ENCODE measurements around the gene ADIPOQ.
"Not testable (repeated sequence)": the region's sequence is repeated elsewhere in the genome, so short reads cannot be mapped to it uniquely, and the experiment has no call there.

The ADIPOQ gene

DNA sequence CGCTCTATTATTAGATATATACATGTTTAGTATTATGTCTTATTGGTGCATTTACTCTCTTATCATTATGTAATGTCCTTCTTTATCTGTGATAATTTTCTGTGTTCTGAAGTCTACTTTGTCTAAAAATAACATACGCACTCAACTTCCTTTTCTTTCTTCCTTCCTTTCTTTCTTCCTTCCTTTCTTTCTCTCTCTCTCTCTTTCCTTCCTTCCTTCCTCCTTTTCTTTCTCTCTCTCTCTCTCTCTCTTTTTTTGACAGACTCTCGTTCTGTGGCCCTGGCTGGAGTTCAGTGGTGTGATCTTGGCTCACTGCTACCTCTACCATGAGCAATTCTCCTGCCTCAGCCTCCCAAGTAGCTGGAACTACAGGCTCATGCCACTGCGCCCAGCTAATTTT, 15.2 kb downstream of the ADIPOQ start:
- no peaks in the 10 kb centered on the region for H3K9me2 ChIP-seq (ENCODE audit: low read depth, low read length)
- no peaks in the 10 kb centered on the region; the same call in 1 of the 2 replicates for H3K36me3 ChIP-seq (ENCODE audit: insufficient read depth, low read length)
- no peak overlapping the region for H3K9ac ChIP-seq (ENCODE audit: low read length)
- no peak overlapping the region for H3K27ac ChIP-seq (ENCODE audit: low read depth, low read length, poor library complexity, severe bottlenecking)
- no peaks in the 10 kb centered on the region for H4K20me1 ChIP-seq (ENCODE audit: insufficient read depth, low read length)
- no peak overlapping the region for H3K4me3 ChIP-seq (ENCODE audit: low read depth, low read length, poor library complexity, severe bottlenecking)
- no peaks in the 10 kb centered on the region for H3F3A ChIP-seq (ENCODE audit: insufficient read depth, low read length)
- H3K27me3 ChIP-seq (ENCODE audit: insufficient read depth, low read length), result no peaks in the 10 kb centered on the region
- TF ChIP-seq, protein P1, sequence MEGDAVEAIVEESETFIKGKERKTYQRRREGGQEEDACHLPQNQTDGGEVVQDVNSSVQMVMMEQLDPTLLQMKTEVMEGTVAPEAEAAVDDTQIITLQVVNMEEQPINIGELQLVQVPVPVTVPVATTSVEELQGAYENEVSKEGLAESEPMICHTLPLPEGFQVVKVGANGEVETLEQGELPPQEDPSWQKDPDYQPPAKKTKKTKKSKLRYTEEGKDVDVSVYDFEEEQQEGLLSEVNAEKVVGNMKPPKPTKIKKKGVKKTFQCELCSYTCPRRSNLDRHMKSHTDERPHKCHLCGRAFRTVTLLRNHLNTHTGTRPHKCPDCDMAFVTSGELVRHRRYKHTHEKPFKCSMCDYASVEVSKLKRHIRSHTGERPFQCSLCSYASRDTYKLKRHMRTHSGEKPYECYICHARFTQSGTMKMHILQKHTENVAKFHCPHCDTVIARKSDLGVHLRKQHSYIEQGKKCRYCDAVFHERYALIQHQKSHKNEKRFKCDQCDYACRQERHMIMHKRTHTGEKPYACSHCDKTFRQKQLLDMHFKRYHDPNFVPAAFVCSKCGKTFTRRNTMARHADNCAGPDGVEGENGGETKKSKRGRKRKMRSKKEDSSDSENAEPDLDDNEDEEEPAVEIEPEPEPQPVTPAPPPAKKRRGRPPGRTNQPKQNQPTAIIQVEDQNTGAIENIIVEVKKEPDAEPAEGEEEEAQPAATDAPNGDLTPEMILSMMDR (IDR thresholded peaks at IDR 0.05; ENCODE audit: low read length), result no peak
- TF ChIP-seq EZH2 (IDR thresholded peaks at IDR 0.05; ENCODE audit: borderline replicate concordance, low read length), result no peak
- H3K4me2 ChIP-seq (ENCODE audit: low read length), result no peak overlapping the region
- no peaks in the 10 kb centered on the region for H3K4me1 ChIP-seq (ENCODE audit: insufficient read depth, low read length, severe bottlenecking)
- H2AFZ ChIP-seq (ENCODE audit: low read length), result no peak overlapping the region
- H3K9me3 ChIP-seq (ENCODE audit: low read length), result 0 out of 2 replicates have a peak, but pooled peaks cover 3% of the 10 kb centered on the region
- H3K79me2 ChIP-seq (ENCODE audit: insufficient read depth, low read length), result no peaks in the 10 kb centered on the region

DNA sequence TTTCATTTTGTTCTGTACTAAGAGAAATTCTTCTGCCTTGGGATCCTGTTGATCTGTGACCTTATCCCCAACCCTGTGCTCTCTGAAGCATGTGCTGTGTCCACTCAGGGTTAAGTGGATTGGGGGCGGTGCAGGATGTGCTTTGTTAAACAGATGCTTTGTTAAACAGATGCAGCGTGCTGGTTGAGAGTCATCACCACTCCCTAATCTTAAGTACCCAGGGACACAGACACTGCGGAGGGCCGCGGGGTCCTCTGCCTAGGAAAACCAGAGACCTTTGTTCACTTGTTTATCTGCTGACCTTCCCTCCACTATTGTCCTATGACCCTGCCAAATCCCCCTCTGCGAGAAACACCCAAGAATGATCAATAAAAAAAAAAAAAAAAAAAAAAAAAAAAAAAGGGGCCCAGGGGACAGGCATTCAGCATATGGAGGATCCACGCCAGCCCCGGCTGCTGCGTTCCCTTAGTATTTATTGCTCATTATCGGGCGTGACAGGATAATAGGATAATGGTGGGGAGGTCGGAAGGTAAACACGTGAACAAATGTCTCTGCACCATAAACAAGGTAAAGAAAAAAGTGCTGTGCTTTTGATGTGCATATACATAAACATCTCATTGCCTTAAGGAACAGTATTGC, 22.8 kb downstream of the ADIPOQ start:
- not testable (repeated sequence) for H3K4me1 ChIP-seq (ENCODE audit: insufficient read depth, low read length, severe bottlenecking); H3K9me3 ChIP-seq (ENCODE audit: low read length); H3K9me2 ChIP-seq (ENCODE audit: low read depth, low read length); H3K4me3 ChIP-seq (ENCODE audit: low read depth, low read length, poor library complexity, severe bottlenecking); H4K20me1 ChIP-seq (ENCODE audit: insufficient read depth, low read length); H3F3A ChIP-seq (ENCODE audit: insufficient read depth, low read length); H3K36me3 ChIP-seq (ENCODE audit: insufficient read depth, low read length); H3K79me2 ChIP-seq (ENCODE audit: insufficient read depth, low read length); H3K9ac ChIP-seq (ENCODE audit: low read length); H2AFZ ChIP-seq (ENCODE audit: low read length); H3K4me2 ChIP-seq (ENCODE audit: low read length); H3K27me3 ChIP-seq (ENCODE audit: insufficient read depth, low read length); H3K27ac ChIP-seq (ENCODE audit: low read depth, low read length, poor library complexity, severe bottlenecking)

- H3K4me3 ChIP-seq (ENCODE audit: low read depth, low read length, poor library complexity, severe bottlenecking); H3K27me3 ChIP-seq (ENCODE audit: insufficient read depth, low read length); H3K27ac ChIP-seq (ENCODE audit: low read depth, low read length, poor library complexity, severe bottlenecking); H3K9ac ChIP-seq (ENCODE audit: low read length); H3K4me1 ChIP-seq (ENCODE audit: insufficient read depth, low read length, severe bottlenecking); H3K36me3 ChIP-seq (ENCODE audit: insufficient read depth, low read length); H3K4me2 ChIP-seq (ENCODE audit: low read length); H2AFZ ChIP-seq (ENCODE audit: low read length); H3K79me2 ChIP-seq (ENCODE audit: insufficient read depth, low read length); H3K9me2 ChIP-seq (ENCODE audit: low read depth, low read length); H3F3A ChIP-seq (ENCODE audit: insufficient read depth, low read length); H4K20me1 ChIP-seq (ENCODE audit: insufficient read depth, low read length); H3K9me3 ChIP-seq (ENCODE audit: low read length): not testable (repeated sequence)
These were observed 23.6 kb downstream of the ADIPOQ start for GRCh38 chr3:186866095-186866494.

DNA sequence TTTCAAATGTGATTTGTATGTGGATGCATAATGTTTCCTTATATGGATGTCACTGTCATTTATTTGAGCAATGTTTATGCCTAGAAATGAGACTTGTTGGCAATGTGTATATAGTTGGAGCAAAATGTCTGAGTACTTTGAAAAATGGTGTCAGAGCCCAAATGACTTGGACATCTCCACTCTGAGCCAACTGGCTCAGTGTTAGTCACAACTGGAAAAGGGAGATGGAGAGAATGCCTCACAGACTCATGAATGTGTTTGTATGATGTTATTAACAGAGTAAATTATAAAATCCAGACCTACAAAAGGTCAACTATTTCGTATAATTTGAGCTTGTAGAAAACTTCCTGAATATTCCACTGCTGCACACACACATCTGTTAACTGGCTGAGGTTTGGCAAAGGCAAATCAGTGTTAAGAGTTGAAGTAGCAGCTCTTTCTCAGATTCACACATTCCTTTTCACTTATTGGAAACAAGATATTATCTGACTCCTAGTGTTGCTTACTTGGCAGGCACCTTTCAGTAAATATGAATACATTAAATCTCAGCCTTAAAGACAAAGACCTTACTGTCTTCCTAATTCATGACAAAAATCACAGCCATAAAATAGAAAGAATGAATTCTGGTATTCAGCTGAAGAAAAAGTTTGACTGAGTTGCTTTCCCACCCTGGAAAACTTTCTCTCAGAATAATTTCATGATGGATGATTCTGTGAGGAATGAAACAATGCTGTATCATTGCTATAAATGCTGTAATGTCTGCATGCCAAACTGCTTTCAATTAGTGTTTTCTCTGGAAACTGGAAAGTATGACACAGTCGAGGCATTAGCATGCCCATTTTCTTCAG, 27.0 kb downstream of the ADIPOQ start:
- Histone ChIP-seq H3K79me2 (ENCODE audit: insufficient read depth, low read length) (no peaks in the 10 kb centered on the region), H3K4me2 (ENCODE audit: low read length) (no peak overlapping the region), H3K9ac (ENCODE audit: low read length) (no peak overlapping the region), H3K9me3 (ENCODE audit: low read length) (no peaks in the 10 kb centered on the region), H3K4me3 (ENCODE audit: low read depth, low read length, poor library complexity, severe bottlenecking) (no peak overlapping the region), H3K9me2 (ENCODE audit: low read depth, low read length) (no peaks in the 10 kb centered on the region), H3K36me3 (ENCODE audit: insufficient read depth, low read length) (no peaks in the 10 kb centered on the region), H3K27ac (ENCODE audit: low read depth, low read length, poor library complexity, severe bottlenecking) (no peak overlapping the region), H2AFZ (ENCODE audit: low read length) (no peak overlapping the region), H3K27me3 (ENCODE audit: insufficient read depth, low read length) (no peaks in the 10 kb centered on the region; the same call in 1 of the 2 replicates), H3K4me1 (ENCODE audit: insufficient read depth, low read length, severe bottlenecking) (no peaks in the 10 kb centered on the region), H4K20me1 (ENCODE audit: insufficient read depth, low read length) (no peaks in the 10 kb centered on the region), H3F3A (ENCODE audit: insufficient read depth, low read length) (no peaks in the 10 kb centered on the region)
- TF ChIP-seq EZH2 (IDR thresholded peaks at IDR 0.05; ENCODE audit: borderline replicate concordance, low read length), result no peak
- TF ChIP-seq, protein P1 (IDR thresholded peaks at IDR 0.05; ENCODE audit: low read length), result no peak

Measured in OCI-LY1 (cell line).